ENCODE measurements around the gene HNRNPH1.
A peak's percentile ranks its signal among the peaks of the same experiment; 100 is the strongest.
"Not testable (repeated sequence)": the region's sequence is repeated elsewhere in the genome, so short reads cannot be mapped to it uniquely, and the experiment has no call there.

The HNRNPH1 gene, protein sequence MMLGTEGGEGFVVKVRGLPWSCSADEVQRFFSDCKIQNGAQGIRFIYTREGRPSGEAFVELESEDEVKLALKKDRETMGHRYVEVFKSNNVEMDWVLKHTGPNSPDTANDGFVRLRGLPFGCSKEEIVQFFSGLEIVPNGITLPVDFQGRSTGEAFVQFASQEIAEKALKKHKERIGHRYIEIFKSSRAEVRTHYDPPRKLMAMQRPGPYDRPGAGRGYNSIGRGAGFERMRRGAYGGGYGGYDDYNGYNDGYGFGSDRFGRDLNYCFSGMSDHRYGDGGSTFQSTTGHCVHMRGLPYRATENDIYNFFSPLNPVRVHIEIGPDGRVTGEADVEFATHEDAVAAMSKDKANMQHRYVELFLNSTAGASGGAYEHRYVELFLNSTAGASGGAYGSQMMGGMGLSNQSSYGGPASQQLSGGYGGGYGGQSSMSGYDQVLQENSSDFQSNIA

DNA sequence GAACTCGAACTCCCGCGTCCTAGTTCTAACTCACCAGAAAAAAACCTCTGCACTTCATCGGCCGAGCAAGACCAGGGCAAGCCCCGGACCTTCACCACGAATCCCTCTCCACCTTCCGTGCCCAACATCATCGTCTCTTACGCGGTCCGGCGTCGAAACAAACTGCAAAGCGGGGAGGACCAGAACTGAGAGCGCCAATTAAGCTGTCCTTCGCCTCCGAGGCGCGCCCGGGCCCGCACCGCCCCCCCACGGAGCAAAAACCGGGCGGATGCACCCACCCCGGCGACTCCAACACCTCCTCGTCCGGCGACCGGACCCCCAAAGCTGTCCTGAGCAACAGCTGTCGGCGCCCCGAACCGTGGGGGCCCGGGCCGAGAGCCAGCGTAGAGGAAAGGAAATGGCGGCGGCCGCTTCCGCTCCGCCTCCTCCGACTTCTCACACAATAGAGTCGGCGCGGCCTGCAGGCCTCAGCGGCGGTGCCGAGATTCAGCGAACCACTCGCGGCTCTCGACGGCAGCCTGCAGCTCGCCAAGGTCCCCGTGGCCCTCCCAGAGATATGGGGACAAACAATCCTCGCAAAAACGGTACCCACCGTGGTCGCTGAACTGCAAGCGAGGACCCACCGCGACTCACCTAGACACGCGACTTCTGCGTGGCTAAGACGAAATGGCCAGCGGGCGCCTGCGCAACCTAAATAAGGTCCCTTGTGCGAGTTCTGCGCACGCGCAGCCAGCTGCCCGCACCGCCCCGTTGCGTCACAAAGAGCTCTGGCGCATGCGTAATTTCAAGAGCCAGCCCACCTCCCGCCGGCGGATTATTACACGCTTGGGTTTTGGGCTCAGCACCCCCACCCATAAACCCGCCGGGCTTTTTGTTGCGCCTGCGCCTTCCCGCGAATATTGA is at the start of gene HNRNPH1:
TSS of gene HNRNPH1 (minus strand) at position 669 of the 903 bp plus-strand sequence. CDS start at position 131, 538 bp downstream.
- Histone ChIP-seq H3K4me3 (ENCODE audit: low read depth, low read length) (peak within 1 kb of the TSS; percentile 97), H3K36me3 (ENCODE audit: insufficient read depth, low read length) (peaks cover 39% of the 10 kb centered on the region), H3K27me3 (ENCODE audit: insufficient read depth, low read length) (no peaks in the 10 kb centered on the region), H2AFZ (ENCODE audit: low read length, unreplicated experiment) (peak within 1 kb of the TSS; percentile 40), H3K4me1 (ENCODE audit: control insufficient read depth, insufficient read depth, low read length, unreplicated experiment) (peaks cover 13% of the 10 kb centered on the region), H3K27ac (ENCODE audit: low read depth, low read length) (peak within 1 kb of the TSS; percentile 92), H3K79me2 (ENCODE audit: control insufficient read depth, insufficient read depth, low read length, unreplicated experiment) (peaks cover 50% of the 10 kb centered on the region)

DNA sequence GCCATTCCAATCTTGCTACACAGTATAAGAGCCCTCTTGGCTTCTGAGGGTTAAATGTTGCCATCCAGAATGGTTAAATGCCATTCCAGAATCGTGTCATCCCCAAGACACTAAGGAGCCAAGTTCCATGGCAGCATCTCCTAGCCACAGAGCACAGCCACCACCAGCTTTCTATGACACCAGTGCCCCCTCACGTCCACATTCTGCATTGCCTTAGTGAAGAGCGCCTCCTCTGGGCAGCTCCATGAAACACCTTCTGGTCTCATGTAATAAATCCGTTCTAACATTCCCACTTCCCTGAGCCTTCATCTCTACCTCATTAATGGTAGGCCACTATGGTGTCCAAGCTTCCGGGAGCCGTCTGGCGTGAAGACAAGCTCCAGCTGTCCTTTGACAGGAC is 44.9 kb upstream of the HNRNPH1 start:
- Histone ChIP-seq H3K27me3 (ENCODE audit: insufficient read depth, low read length) (no peaks in the 10 kb centered on the region), H3K27ac (ENCODE audit: low read depth, low read length) (no peak overlapping the region), H2AFZ (ENCODE audit: low read length, unreplicated experiment) (no peak overlapping the region), H3K4me3 (ENCODE audit: low read depth, low read length) (no peak overlapping the region), H3K36me3 (ENCODE audit: insufficient read depth, low read length) (no peaks in the 10 kb centered on the region), H3K4me1 (ENCODE audit: control insufficient read depth, insufficient read depth, low read length, unreplicated experiment) (no peaks in the 10 kb centered on the region), H3K79me2 (ENCODE audit: control insufficient read depth, insufficient read depth, low read length, unreplicated experiment) (no peaks in the 10 kb centered on the region)

DNA sequence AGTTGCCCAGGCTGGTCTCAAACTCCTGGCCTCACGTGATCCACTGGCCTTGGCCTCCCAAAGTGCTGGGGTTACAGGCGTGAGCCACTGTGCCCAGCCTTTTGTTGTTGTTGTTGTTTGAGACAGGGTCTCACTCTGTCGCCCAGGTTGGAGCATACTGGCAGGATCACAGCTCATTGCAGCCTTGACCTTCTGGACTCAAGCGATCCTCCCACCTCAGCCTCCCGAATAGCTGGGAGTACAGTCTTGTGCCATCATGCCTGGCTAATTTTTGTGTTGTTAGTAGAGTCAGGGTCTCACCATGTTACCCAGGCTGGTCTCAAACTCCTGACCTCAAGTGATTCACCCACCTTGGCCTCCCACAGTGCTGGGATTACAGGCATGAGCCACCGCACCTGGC is 38.2 kb upstream of the HNRNPH1 start:
- H3K4me1 ChIP-seq (ENCODE audit: control insufficient read depth, insufficient read depth, low read length, unreplicated experiment); H3K79me2 ChIP-seq (ENCODE audit: control insufficient read depth, insufficient read depth, low read length, unreplicated experiment); H3K36me3 ChIP-seq (ENCODE audit: insufficient read depth, low read length); H3K27ac ChIP-seq (ENCODE audit: low read depth, low read length); H3K4me3 ChIP-seq (ENCODE audit: low read depth, low read length); H3K27me3 ChIP-seq (ENCODE audit: insufficient read depth, low read length); H2AFZ ChIP-seq (ENCODE audit: low read length, unreplicated experiment): not testable (repeated sequence)

DNA sequence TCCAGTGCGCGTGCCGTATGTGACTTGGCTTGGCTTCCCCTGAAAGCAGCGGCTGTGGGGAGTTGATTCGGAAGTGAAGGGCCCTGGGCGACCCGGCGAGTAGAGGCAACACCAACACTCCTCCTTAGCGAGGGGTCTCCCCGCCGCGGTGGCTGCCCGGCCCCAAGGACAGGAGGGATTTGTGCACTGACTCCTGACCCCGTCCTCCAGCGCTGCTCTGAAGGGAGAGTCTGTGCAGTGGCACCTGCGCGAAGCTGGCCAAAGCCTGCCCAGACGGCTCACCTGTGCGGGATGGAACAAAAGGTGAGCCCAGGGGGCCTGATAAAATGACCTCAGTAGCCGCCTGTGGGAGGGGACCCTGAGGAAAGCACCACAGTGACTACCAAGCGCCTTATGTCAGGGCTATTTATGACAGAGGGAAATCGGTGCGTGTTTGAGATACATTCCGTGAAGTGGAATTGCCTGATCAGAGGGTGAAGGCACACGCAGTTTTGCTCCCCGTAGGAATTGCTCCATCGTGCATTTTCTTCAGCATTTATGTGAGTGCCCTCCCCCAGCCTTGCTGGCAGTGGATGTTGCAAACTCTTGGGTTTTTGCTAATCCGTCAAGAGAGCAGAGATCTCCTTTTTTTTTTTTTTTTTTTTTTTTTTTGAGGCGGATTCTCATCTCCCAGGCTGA is 34.8 kb upstream of the HNRNPH1 start:
- not testable (repeated sequence) for H3K4me1 ChIP-seq (ENCODE audit: control insufficient read depth, insufficient read depth, low read length, unreplicated experiment); H3K36me3 ChIP-seq (ENCODE audit: insufficient read depth, low read length); H3K27ac ChIP-seq (ENCODE audit: low read depth, low read length); H3K27me3 ChIP-seq (ENCODE audit: insufficient read depth, low read length); H3K79me2 ChIP-seq (ENCODE audit: control insufficient read depth, insufficient read depth, low read length, unreplicated experiment)
- Histone ChIP-seq H3K4me3 (ENCODE audit: low read depth, low read length) (peak overlapping the region; percentile 87), H2AFZ (ENCODE audit: low read length, unreplicated experiment) (peak overlapping the region; percentile 44)

DNA sequence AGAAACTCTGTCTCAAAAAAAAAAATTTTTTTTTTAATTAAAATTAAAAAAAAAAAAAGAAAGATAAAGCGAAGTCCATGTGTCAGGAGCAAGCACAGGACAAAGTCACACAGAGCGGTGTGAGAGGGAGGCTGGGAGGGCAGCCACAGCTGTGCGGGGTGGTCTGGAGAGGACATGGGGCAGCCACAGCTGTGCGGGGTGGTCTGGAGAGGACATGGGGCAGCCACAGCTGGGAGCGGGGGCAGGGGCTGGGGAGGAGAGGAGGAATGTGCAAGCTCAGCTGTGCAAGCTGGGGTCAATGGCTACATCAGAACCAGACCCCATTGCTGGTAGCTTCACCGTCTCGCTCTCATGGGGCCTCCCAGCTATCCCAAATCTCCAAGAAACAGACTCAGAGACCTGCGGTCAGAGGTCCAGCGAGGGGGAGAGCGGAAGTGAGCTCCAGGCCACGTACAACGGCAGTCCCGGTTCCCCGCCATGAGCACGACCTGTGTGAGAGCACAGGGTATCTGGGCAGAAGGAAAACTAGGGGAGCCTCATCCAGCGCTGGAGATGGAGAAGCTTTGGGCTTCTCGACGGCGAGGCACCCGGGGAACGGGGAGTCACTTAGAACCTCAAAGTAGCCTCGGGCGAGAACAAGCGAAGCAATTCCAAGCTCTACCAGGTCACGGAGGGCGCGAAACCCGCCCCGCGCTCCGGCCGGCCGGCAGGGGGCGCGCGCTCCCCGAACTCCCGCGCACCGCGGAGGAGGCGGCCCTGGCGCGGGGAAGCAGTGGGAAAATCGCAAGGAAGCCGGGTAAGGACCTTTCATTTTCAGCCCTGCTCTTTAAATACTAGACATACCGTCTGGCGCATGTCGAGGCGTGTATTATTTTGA is 34.1 kb upstream of the HNRNPH1 start:
- H3K27ac ChIP-seq (ENCODE audit: low read depth, low read length); H3K4me3 ChIP-seq (ENCODE audit: low read depth, low read length); H3K79me2 ChIP-seq (ENCODE audit: control insufficient read depth, insufficient read depth, low read length, unreplicated experiment); H2AFZ ChIP-seq (ENCODE audit: low read length, unreplicated experiment); H3K27me3 ChIP-seq (ENCODE audit: insufficient read depth, low read length); H3K36me3 ChIP-seq (ENCODE audit: insufficient read depth, low read length); H3K4me1 ChIP-seq (ENCODE audit: control insufficient read depth, insufficient read depth, low read length, unreplicated experiment): not testable (repeated sequence)

DNA sequence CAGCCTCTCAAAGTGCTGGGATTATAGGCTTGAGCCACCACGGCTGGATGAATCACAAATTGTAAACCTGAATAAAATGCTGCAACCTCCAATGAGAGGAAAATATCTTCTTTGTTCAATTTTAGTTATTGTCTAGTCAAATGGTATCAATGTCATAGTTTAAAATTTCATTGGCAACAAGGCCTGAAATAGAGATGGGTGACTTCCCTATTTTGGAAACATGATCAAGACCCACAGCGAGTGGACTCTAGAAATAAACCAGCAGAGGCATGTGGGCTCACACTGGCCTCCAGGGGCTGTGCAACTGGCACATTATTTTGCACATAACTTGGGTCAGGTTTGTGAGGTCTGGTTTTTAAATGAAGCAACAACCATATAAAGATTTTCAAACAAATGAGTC is 29.7 kb upstream of the HNRNPH1 start:
- H3K4me3 ChIP-seq (ENCODE audit: low read depth, low read length), result not testable (repeated sequence)

DNA sequence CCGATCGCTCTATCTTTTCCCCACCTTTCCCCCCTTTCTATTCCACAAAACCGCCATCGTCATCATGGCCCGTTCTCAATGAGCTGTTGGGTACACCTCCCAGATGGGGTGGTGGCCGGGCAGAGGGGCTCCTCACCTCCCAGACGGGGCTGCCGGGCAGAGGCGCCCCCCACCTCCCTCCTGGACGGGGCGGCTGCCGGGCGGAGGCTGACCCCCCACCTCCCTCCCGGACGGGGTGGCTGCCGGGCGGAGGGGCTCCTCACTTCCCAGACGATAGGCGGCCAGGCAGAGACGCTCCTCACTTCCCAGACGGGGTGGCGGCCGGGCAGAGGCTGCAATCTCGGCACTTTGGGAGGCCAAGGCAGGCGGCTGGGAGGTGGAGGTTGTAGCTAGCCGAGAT is 26.8 kb upstream of the HNRNPH1 start:
- H2AFZ ChIP-seq (ENCODE audit: low read length, unreplicated experiment); H3K27ac ChIP-seq (ENCODE audit: low read depth, low read length); H3K27me3 ChIP-seq (ENCODE audit: insufficient read depth, low read length); H3K4me3 ChIP-seq (ENCODE audit: low read depth, low read length); H3K79me2 ChIP-seq (ENCODE audit: control insufficient read depth, insufficient read depth, low read length, unreplicated experiment); H3K4me1 ChIP-seq (ENCODE audit: control insufficient read depth, insufficient read depth, low read length, unreplicated experiment); H3K36me3 ChIP-seq (ENCODE audit: insufficient read depth, low read length): not testable (repeated sequence)

More for the DNA sequence above, 29.7 kb upstream of the HNRNPH1 start:
- H3K27me3 ChIP-seq (ENCODE audit: insufficient read depth, low read length); H3K36me3 ChIP-seq (ENCODE audit: insufficient read depth, low read length); H3K4me1 ChIP-seq (ENCODE audit: control insufficient read depth, insufficient read depth, low read length, unreplicated experiment); H3K79me2 ChIP-seq (ENCODE audit: control insufficient read depth, insufficient read depth, low read length, unreplicated experiment); H3K27ac ChIP-seq (ENCODE audit: low read depth, low read length); H2AFZ ChIP-seq (ENCODE audit: low read length, unreplicated experiment): not testable (repeated sequence)

DNA sequence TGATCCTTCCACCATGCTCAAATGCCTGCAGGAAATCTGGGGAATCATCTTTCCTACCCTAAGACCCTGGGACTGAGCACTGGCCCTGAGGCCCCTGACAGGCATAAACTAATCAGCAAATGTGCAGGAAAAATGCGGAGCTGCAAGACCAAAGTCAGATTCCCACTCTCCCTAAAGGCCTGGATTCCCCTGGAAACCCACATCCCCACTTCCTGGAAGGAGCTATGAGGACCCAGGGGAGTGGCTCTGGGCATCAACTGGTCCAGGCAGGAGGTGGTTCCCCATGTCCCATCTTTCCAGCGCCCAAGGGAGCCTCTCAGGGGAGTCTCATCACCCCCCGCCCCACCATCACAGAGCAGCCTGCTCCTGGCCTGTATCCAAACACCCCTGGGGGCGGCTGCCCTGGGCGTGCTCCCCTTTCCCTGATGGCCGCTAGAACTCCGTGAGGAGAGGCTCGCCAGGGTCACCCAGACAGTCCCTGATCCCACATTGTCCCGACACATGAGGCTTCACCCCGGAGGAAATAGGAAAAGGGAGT is 25.8 kb upstream of the HNRNPH1 start:
- not testable (repeated sequence) for H3K4me1 ChIP-seq (ENCODE audit: control insufficient read depth, insufficient read depth, low read length, unreplicated experiment); H3K27ac ChIP-seq (ENCODE audit: low read depth, low read length); H3K4me3 ChIP-seq (ENCODE audit: low read depth, low read length); H3K36me3 ChIP-seq (ENCODE audit: insufficient read depth, low read length); H2AFZ ChIP-seq (ENCODE audit: low read length, unreplicated experiment); H3K79me2 ChIP-seq (ENCODE audit: control insufficient read depth, insufficient read depth, low read length, unreplicated experiment); H3K27me3 ChIP-seq (ENCODE audit: insufficient read depth, low read length)

DNA sequence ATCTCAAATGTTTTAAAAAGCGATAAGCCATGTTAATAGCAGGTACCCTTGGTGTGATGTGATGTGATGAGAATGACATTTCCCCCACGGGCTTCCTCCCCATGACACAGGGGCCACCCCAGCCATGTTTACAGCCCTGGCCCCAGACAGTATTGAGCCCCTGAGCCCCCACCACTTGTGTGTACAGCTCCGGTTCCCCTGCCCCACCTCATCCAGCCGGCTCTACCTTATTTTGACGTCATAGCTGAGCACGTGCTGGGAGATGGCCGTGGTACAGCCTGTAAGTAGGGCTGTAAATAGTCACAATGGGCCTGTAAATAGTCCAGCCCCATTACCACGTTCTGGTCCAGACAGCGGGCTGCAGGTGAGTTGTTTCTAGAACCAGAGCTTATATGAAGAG is 24.9 kb upstream of the HNRNPH1 start:
- H3K36me3 ChIP-seq (ENCODE audit: insufficient read depth, low read length), result no peaks in the 10 kb centered on the region
- H3K27me3 ChIP-seq (ENCODE audit: insufficient read depth, low read length), result peaks cover 8% of the 10 kb centered on the region
- no peak overlapping the region for H2AFZ ChIP-seq (ENCODE audit: low read length, unreplicated experiment)
- H3K27ac ChIP-seq (ENCODE audit: low read depth, low read length), result no peak overlapping the region
- H3K4me3 ChIP-seq (ENCODE audit: low read depth, low read length), result no peak overlapping the region
- no peaks in the 10 kb centered on the region for H3K79me2 ChIP-seq (ENCODE audit: control insufficient read depth, insufficient read depth, low read length, unreplicated experiment)
- H3K4me1 ChIP-seq (ENCODE audit: control insufficient read depth, insufficient read depth, low read length, unreplicated experiment), result no peaks in the 10 kb centered on the region

DNA sequence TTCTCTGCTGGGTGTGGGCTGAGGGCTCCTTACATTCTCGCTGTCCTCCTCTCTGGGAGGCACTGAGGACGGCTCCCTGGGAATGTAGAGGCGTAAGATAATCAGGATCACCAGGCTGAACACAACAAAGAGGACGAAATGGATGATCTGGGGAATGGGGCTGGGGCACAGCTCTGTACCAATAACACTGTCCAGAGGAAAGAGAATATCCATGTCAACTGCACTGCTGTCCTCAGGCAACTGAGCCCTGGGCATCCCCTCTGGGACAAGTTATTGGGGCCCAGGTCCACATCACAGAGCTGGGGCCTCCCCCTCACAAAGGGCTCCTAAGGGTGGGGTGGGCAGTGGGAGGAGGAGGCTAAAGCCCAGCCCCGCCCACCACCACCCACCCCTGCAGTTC is 21.3 kb upstream of the HNRNPH1 start:
- H3K36me3 ChIP-seq (ENCODE audit: insufficient read depth, low read length); H3K4me1 ChIP-seq (ENCODE audit: control insufficient read depth, insufficient read depth, low read length, unreplicated experiment); H3K4me3 ChIP-seq (ENCODE audit: low read depth, low read length); H3K27me3 ChIP-seq (ENCODE audit: insufficient read depth, low read length); H2AFZ ChIP-seq (ENCODE audit: low read length, unreplicated experiment); H3K79me2 ChIP-seq (ENCODE audit: control insufficient read depth, insufficient read depth, low read length, unreplicated experiment); H3K27ac ChIP-seq (ENCODE audit: low read depth, low read length): not testable (repeated sequence)

Measured in ACC112 (cell line).